B cell (primary cell): ENCODE results near the gene IRGC.

ENCODE experiments used
- CTCF ChIP-seq: fragments of 200-600 bp; IDR thresholded peaks from one replicate; pipeline ENCODE4 v1.8.0; 2022; ENCODE audit warnings: antibody characterized with exemption, mild to moderate bottlenecking
- EZH2 ChIP-seq: IDR thresholded peaks from 2 replicates; pipeline ENCODE4 v1.6.1; 2012; ENCODE audit warnings: borderline replicate concordance, low read depth, mild to moderate bottlenecking, moderate library complexity, low read length; ENCODE audit not compliant: insufficient read depth, poor library complexity, severe bottlenecking

- no peak for TF ChIP-seq CTCF
- no peak for TF ChIP-seq EZH2
Observed at GRCh38 chr19:43719378-43719868, 3.5 kb downstream of the IRGC start.
